Small intestine (tissue), 7 donors: ENCODE data around the gene TERT. TPM values are rescaled to one million over a fixed set of nuclear protein-coding genes. Genes with fewer than 3 reads are reported as not detected.
"Not testable (repeated sequence)": the region's sequence is repeated elsewhere in the genome, so short reads cannot be mapped to it uniquely, and the experiment has no call there.

Experiments used
- DNase-seq, 2 donors: peaks; one replicate each; pipeline versions ENCODE4 v3.0.0 to v3.0.0-alpha.2; 2013
- FAIRE-seq: peaks from 2 replicates; lab custom pipeline; 2012; peaks lifted over from hg19 to GRCh38; lab: Jason Lieb, UNC
- H3K27ac ChIP-seq, 3 donors: one replicate each; pipeline ENCODE4 v1.5.1; 2013; ENCODE audit warnings: low read length in 2 of 3, mild to moderate bottlenecking in 2 of 3, control low read depth in 1 of 3, inconsistent platforms in 1 of 3, low read depth in 1 of 3, moderate library complexity in 1 of 3
- H3K27me3 ChIP-seq, 3 donors: one replicate each; pipeline ENCODE4 v1.6.1; 2013; ENCODE audit warnings: low read length in 3 of 3, inconsistent platforms in 1 of 3; ENCODE audit not compliant: control insufficient read depth in 3 of 3, insufficient read depth in 3 of 3
- H3K36me3 ChIP-seq, 3 donors: one replicate each; pipeline ENCODE4 v1.6.1; 2013; ENCODE audit warnings: low read length in 3 of 3, inconsistent platforms in 1 of 3, low read depth in 1 of 3, mild to moderate bottlenecking in 1 of 3, moderate library complexity in 1 of 3; ENCODE audit not compliant: control insufficient read depth in 3 of 3, insufficient read depth in 2 of 3
- H3K4me1 ChIP-seq, 3 donors: one replicate each; pipeline ENCODE4 v1.6.1; 2013; ENCODE audit warnings: low read length in 2 of 3, inconsistent platforms in 1 of 3, low read depth in 1 of 3, mild to moderate bottlenecking in 1 of 3, moderate library complexity in 1 of 3; ENCODE audit not compliant: control insufficient read depth in 3 of 3, insufficient read depth in 2 of 3
- H3K4me3 ChIP-seq, 3 donors: one replicate each; pipeline ENCODE4 v1.5.1; 2013; ENCODE audit warnings: low read length in 3 of 3, control low read depth in 1 of 3, inconsistent platforms in 1 of 3, low read depth in 1 of 3, mild to moderate bottlenecking in 1 of 3, moderate library complexity in 1 of 3
- H3K9me3 ChIP-seq, 2 donors: one replicate each; pipeline ENCODE4 v1.6.1; 2013; ENCODE audit warnings: low read depth in 1 of 2, low read length in 1 of 2; ENCODE audit not compliant: control insufficient read depth in 2 of 2, insufficient read depth in 1 of 2
- WGBS, 3 donors: extraction: QIAGEN DNeasy Blood & Tissue Kit; methylation state at CpG; one replicate each; pipeline ENCODE4 v1.1.7; 2013; 5-methylcytosine and 5-hydroxymethylcytosine counted together
- polyA plus RNA-seq, 4 donors: library from polyadenylated mRNA; stranded (reverse) in 3 of 4; unstranded in 1 of 4; fragments of 200-250 nt in 3 of 4; fragments of 120-200 nt in 1 of 4; gene quantifications; one replicate each; pipeline versions ENCODE4 v1.2.1 to v1.2.3, GENCODE V29; 2013
- donor health status: healthy with polysubstance abuse.
- donor health status: control.
- donor health status: control.
- donor health status: Bipolar disorder and iron deficiency.
- donor health status: healthy.

TERT gene
- polyA plus RNA-seq, 4 donors, result 0.54 to 4.2 (median 1.4) TPM; not detected in 1

DNA sequence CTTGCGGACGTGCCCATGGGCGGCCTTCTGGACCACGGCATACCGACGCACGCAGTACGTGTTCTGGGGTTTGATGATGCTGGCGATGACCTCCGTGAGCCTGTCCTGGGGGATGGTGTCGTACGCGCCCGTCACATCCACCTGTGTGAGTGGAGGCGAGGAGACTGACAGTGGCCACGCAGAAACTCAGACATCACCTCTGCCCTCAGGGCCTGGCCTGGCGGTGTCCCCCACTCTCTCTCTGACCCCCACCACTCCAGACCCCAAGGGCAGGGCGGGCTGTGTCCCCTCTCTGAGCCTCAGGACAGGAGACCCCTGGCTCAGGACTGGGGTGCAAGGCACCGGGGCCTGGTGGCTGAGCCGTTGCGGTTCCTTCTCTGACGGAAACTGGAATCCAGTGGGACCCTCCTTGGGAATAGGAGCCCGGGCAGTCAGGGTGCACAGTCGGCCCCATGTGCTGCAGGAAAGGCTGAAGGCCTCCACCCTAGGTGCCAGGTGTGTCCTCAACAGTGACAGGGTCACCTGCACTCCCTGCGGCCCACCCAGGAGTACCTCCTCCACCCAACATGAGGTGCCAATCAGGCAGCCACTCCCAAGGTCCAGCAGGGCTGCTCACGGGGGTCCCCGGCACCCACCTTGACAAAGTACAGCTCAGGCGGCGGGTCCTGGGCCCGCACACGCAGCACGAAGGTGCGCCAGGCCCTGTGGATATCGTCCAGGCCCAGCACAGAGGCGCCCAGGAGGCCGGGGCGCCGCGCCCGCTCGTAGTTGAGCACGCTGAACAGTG, 16.0 kb downstream of the TERT start:
- no peak for DNase-seq

DNA sequence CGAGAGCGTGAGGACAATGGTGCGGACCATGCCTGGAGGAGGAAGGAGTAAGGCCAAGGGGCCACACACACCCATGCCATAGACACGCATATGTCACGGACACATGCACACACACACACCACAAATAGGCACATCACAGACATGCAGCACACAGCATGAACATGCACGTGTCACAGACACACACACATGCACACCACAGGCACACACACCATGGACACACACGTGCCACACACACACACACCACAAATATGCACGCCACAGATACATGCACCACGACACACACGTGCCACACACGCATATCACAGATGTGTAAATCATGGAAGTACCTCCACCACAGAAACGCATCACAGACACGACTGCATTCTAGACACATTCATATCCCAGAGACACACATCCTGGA, 16.7 kb downstream of the TERT start:
- H3K36me3 ChIP-seq, result peaks cover 0 to 25% (median 0%) of the 10 kb centered on the region in 3 donors
- WGBS, 3 donors, result 96 to 98% (median 96%) methylated on average over 13 of the region's 13 CpGs
- H3K4me1 ChIP-seq, result no peaks in the 10 kb centered on the region
- peaks cover 0 to 14% of the 10 kb centered on the region in 2 donors for H3K9me3 ChIP-seq
- H3K27me3 ChIP-seq, result peaks cover 0 to 2% (median 0%) of the 10 kb centered on the region in 3 donors
- no peak overlapping the region for H3K27ac ChIP-seq
- FAIRE-seq (no peak), DNase-seq (no peak)
- no peak overlapping the region for H3K4me3 ChIP-seq

More for the DNA sequence above, 16.0 kb downstream of the TERT start:
- Histone ChIP-seq H3K9me3 (peaks cover 0 to 14% of the 10 kb centered on the region in 2 donors), H3K4me1 (no peaks in the 10 kb centered on the region), H3K4me3 (no peak overlapping the region), H3K36me3 (peaks cover 0 to 24% (median 0%) of the 10 kb centered on the region in 3 donors), H3K27me3 (peaks cover 0 to 2% (median 0%) of the 10 kb centered on the region in 3 donors), H3K27ac (no peak overlapping the region)
- FAIRE-seq, result no peak
- 95 to 99% (median 97%) methylated on average over 38 to 42 of the region's 42 CpGs for WGBS, 3 donors

- Histone ChIP-seq H3K4me1 (no peaks in the 10 kb centered on the region), H3K27ac (no peak overlapping the region), H3K36me3 (peaks cover 0 to 25% (median 0%) of the 10 kb centered on the region in 3 donors), H3K9me3 (peaks cover 0 to 14% of the 10 kb centered on the region in 2 donors), H3K4me3 (no peak overlapping the region), H3K27me3 (peaks cover 0 to 2% (median 0%) of the 10 kb centered on the region in 3 donors)
- DNase-seq, result no peak
- no peak for FAIRE-seq
- 92 to 95% (median 94%) methylated on average over 10 of the region's 10 CpGs for WGBS, 3 donors
Measured at GRCh38 chr5:1277781-1278180, 17.1 kb downstream of the TERT start.

GRCh38 chr5:1277331-1277730, 17.5 kb downstream of the TERT start:
- H3K36me3 ChIP-seq, result peaks cover 0 to 25% (median 0%) of the 10 kb centered on the region in 3 donors
- FAIRE-seq (no peak), DNase-seq (no peak)
- H3K4me1 ChIP-seq, result no peaks in the 10 kb centered on the region
- H3K27me3 ChIP-seq, result peaks cover 0 to 2% (median 0%) of the 10 kb centered on the region in 3 donors
- no peak overlapping the region for H3K27ac ChIP-seq
- WGBS, 3 donors, result 90 to 93% (median 91%) methylated on average over 18 to 21 of the region's 21 CpGs
- no peak overlapping the region for H3K4me3 ChIP-seq
- H3K9me3 ChIP-seq, result peaks cover 0 to 14% of the 10 kb centered on the region in 2 donors

DNA sequence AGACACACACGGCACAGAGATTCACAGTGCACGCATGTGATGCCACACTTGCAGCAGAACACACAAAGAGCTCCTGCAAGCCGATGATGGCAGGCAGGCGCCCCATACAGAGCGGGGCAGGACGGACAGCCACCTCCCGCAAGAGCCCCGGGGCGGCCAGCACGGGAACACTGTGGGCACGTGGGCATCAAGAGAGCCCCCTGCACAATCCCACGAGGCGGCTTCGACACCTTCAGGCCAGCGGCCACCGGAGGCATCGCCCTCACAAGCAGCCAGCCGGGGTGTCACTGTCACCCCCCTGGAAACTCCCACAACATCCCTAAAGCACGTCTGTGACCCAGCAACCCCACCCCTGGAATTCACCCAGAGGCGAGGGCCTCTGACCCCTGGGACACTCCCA, 17.9 kb downstream of the TERT start:
- peaks cover 0 to 2% (median 0%) of the 10 kb centered on the region in 3 donors for H3K27me3 ChIP-seq
- FAIRE-seq, result no peak
- DNase-seq, result no peak
- no peak overlapping the region for H3K4me3 ChIP-seq
- H3K36me3 ChIP-seq, result peaks cover 0 to 25% (median 0%) of the 10 kb centered on the region in 3 donors
- no peak overlapping the region for H3K27ac ChIP-seq
- H3K9me3 ChIP-seq, result peaks cover 0 to 14% of the 10 kb centered on the region in 2 donors
- no peaks in the 10 kb centered on the region for H3K4me1 ChIP-seq
- 88 to 90% (median 88%) methylated on average over 20 of the region's 20 CpGs for WGBS, 3 donors

GRCh38 chr5:1275397-1276391, 19.2 kb downstream of the TERT start:
- not testable (repeated sequence) for FAIRE-seq, H3K27me3 ChIP-seq, H3K4me1 ChIP-seq, H3K27ac ChIP-seq, H3K4me3 ChIP-seq
- peaks cover 0 to 14% of the 10 kb centered on the region in 2 donors for H3K9me3 ChIP-seq
- peak in 1 of 2 donors; percentile 45 for DNase-seq
- 54 to 72% (median 54%) methylated on average over 10 of the region's 10 CpGs for WGBS, 3 donors
- peaks cover 0 to 32% (median 0%) of the 10 kb centered on the region in 3 donors for H3K36me3 ChIP-seq

DNA sequence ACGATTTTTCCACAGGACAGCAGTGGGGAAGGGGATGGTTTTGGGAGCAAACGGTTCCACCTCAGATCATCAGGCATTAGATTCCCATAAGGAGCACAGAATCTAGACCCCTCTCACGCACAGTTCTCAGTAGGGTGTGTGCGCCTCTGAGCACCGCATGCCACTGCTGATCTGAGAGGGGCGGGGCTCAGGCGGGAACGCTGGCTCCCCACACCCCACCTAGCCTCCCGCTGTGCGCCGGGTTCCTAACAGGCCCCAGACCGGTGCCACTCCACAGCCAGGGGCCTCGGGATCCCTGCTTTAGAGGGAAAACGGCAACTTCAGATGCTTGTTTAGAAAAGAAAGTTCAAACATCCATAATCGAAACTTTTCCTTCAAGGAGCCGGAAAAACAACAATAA, 20.4 kb downstream of the TERT start:
- no peak overlapping the region for H3K27ac ChIP-seq
- H3K9me3 ChIP-seq, result peaks cover 0 to 14% of the 10 kb centered on the region in 2 donors
- H3K4me3 ChIP-seq, result no peak overlapping the region
- peaks cover 0 to 30% (median 0%) of the 10 kb centered on the region in 3 donors for H3K36me3 ChIP-seq
- 84 to 93% (median 91%) methylated on average over 16 of the region's 16 CpGs for WGBS, 3 donors
- FAIRE-seq (no peak), DNase-seq (no peak)
- peaks cover 0 to 2% (median 0%) of the 10 kb centered on the region in 3 donors for H3K27me3 ChIP-seq
- no peaks in the 10 kb centered on the region for H3K4me1 ChIP-seq

- Histone ChIP-seq H3K4me1 (no peaks in the 10 kb centered on the region), H3K9me3 (peaks cover 0 to 11% of the 10 kb centered on the region in 2 donors), H3K27ac (no peak overlapping the region), H3K27me3 (peaks cover 0 to 2% (median 0%) of the 10 kb centered on the region in 3 donors), H3K36me3 (peaks cover 0 to 25% (median 0%) of the 10 kb centered on the region in 3 donors), H3K4me3 (no peak overlapping the region)
- no peak for DNase-seq
- FAIRE-seq, result no peak
- WGBS, 3 donors, result 92 to 96% (median 94%) methylated on average over 20 of the region's 20 CpGs
Measured at GRCh38 chr5:1273745-1274144, 21.1 kb downstream of the TERT start.
